ENCODE data around the gene ABHD15.

The ABHD15 gene

DNA sequence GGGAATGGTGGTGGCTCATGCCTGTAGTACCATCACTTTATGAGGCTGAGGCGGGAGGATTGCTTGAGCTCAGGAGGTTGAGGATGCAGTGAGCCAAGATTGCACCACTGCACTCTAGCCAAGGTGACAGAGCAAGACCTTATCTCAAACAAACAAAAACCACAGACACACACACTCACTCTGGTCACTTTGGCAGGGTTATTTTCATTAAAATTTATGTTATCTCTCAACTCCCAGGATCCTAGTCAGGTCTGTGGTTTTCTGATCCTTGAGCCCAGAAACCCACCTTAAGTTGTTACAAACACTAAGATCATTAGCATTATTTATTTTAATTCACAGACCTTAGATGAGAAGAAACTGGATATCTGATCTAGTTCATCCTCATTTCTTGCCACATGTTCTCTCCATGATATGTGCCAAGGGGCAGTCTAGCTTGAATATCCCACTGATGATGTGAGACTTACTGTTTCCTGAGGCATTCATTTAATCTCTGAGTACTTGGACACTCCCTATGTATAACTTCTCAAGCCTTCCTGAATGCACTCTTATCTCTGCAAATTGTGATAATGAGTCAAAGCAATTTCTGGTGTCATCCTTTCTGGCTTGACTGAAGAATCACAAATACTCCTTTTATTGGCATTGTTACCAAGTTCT lies 9.6 kb downstream of the ABHD15 start:
- Histone ChIP-seq H4K12ac (ENCODE audit: low read depth, low read length) (no peak overlapping the region), H3K9me3 (ENCODE audit: insufficient read depth, low read depth, low read length) (no peaks in the 10 kb centered on the region), H3K4me2 (ENCODE audit: low read length) (no peak overlapping the region), H2BK12ac (ENCODE audit: low read length) (no peak overlapping the region), H3K23ac (ENCODE audit: low read length) (no peak overlapping the region), H3K4ac (ENCODE audit: low read depth, low read length) (no peak overlapping the region), H3K9ac (ENCODE audit: low read length) (no peak overlapping the region), H2AFZ (ENCODE audit: insufficient read depth, low read length, poor library complexity) (no peak overlapping the region), H3K18ac (ENCODE audit: low read length) (no peak overlapping the region), H3K36me3 (ENCODE audit: control insufficient read depth in 1 of 2, insufficient read depth in 2 of 2, low read length in 2 of 2) (no peaks in the 10 kb centered on the region), H2BK5ac (ENCODE audit: low read depth, low read length, poor library complexity) (no peak overlapping the region), H3K14ac (ENCODE audit: low read length) (no peak overlapping the region), H4K91ac (ENCODE audit: low read depth, low read length) (no peak overlapping the region), H3K79me1 (ENCODE audit: low read length) (no peaks in the 10 kb centered on the region), H3K4me1 (ENCODE audit: control insufficient read depth in 1 of 2, insufficient read depth in 2 of 2, low read length in 2 of 2) (no peaks in the 10 kb centered on the region), H2AK5ac (ENCODE audit: low read length) (no peak overlapping the region), H3K4me3 (ENCODE audit: low read depth, low read length) (no peak overlapping the region), H3K79me2 (ENCODE audit: control insufficient read depth, insufficient read depth, low read length, poor library complexity) (no peaks in the 10 kb centered on the region), H3K27ac (ENCODE audit: low read depth, low read length) (no peak overlapping the region), H3K27me3 (ENCODE audit: insufficient read depth, low read length) (no peaks in the 10 kb centered on the region), H2BK120ac (ENCODE audit: insufficient read depth, low read length, poor library complexity) (no peak overlapping the region), H4K8ac (ENCODE audit: low read depth, low read length) (no peak overlapping the region)
- peak; percentile 52 to 66 for DNase-seq
- WGBS (ENCODE audit: extremely low coverage, insufficient coverage, insufficient read length) = no CpG with 5 or more reads among the region's 1 CpG

DNA sequence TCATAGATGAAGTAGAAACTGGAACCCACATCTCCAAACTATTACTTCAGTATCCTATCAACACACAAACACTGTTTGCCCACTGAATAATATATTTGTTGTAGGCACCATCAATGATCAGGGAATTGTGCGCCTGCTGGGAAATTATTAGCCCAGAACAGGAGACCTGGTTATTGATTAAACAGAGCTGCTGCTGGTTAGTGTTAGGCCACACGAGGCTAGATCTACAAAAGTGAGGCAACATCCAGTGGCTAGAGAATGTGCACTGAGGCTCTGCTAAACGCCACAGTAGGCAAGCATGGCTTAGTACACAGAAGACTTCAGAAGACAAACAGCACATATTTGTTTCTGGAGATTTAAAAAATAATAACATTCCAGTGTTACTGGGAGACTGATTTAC lies 11.0 kb downstream of the ABHD15 start:
- no peaks in the 10 kb centered on the region for H3K9me3 ChIP-seq (ENCODE audit: insufficient read depth, low read depth, low read length)
- no peak overlapping the region for H2AK5ac ChIP-seq (ENCODE audit: low read length)
- H3K9ac ChIP-seq (ENCODE audit: low read length) = no peak overlapping the region

DNA sequence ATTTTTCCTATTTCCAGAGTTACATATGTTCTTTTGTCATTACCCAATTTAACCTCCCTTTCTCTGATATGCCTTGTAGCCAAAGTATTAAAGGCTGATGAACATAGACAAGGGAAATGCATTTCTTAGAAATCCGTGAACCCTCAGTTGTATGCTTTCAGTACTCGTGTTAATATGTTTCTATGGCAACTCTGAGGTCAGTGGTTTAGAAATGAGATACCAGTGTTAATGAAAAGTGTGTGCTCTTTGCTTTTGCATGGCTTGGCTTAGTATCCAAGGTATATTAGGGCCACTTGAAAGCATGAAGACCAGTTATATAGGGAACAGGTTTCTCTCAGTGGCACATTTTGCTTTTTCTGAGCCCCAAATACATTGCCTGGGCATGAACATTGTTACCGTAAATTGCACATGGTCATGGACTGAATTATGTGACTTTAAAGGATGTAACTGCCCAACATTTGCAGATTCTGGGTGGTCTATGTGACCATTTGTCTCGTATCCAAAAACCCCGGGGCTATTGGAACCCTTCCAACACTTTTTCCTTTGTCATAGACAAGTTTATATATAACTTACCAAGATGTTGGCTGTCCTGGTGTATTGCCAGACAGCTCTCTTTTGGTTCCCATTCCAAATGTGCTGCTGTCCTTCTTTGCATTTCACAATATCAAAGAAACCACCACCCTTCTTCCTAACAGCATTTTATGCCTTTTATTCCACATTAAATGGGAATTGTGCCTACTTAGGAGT lies 17.5 kb downstream of the ABHD15 start:
- Histone ChIP-seq H2AK5ac (ENCODE audit: low read length) (no peak overlapping the region), H3K36me3 (ENCODE audit: control insufficient read depth in 1 of 2, insufficient read depth in 2 of 2, low read length in 2 of 2) (no peaks in the 10 kb centered on the region), H3K4me2 (ENCODE audit: low read length) (no peak overlapping the region), H4K91ac (ENCODE audit: low read depth, low read length) (no peak overlapping the region), H3K9me3 (ENCODE audit: insufficient read depth, low read depth, low read length) (no peaks in the 10 kb centered on the region), H3K23ac (ENCODE audit: low read length) (no peak overlapping the region), H2BK5ac (ENCODE audit: low read depth, low read length, poor library complexity) (no peak overlapping the region), H3K27me3 (ENCODE audit: insufficient read depth, low read length) (no peaks in the 10 kb centered on the region), H3K18ac (ENCODE audit: low read length) (no peak overlapping the region), H2BK120ac (ENCODE audit: insufficient read depth, low read length, poor library complexity) (no peak overlapping the region), H4K12ac (ENCODE audit: low read depth, low read length) (no peak overlapping the region), H3K9ac (ENCODE audit: low read length) (no peak overlapping the region), H3K27ac (ENCODE audit: low read depth, low read length) (no peak overlapping the region), H3K4me1 (ENCODE audit: control insufficient read depth in 1 of 2, insufficient read depth in 2 of 2, low read length in 2 of 2) (no peaks in the 10 kb centered on the region), H2AFZ (ENCODE audit: insufficient read depth, low read length, poor library complexity) (no peak overlapping the region), H3K79me1 (ENCODE audit: low read length) (no peaks in the 10 kb centered on the region), H3K14ac (ENCODE audit: low read length) (no peak overlapping the region), H2BK12ac (ENCODE audit: low read length) (no peak overlapping the region), H3K4me3 (ENCODE audit: low read depth, low read length) (no peak overlapping the region), H3K79me2 (ENCODE audit: control insufficient read depth, insufficient read depth, low read length, poor library complexity) (no peaks in the 10 kb centered on the region), H3K4ac (ENCODE audit: low read depth, low read length) (no peak overlapping the region), H4K8ac (ENCODE audit: low read depth, low read length) (no peak overlapping the region)
- no CpG with 5 or more reads among the region's 5 CpGs for WGBS (ENCODE audit: extremely low coverage, insufficient coverage, insufficient read length)
- DNase-seq = no peak

More for the DNA sequence above, 11.0 kb downstream of the ABHD15 start:
- Histone ChIP-seq H3K79me2 (ENCODE audit: control insufficient read depth, insufficient read depth, low read length, poor library complexity) (no peaks in the 10 kb centered on the region), H3K4me1 (ENCODE audit: control insufficient read depth in 1 of 2, insufficient read depth in 2 of 2, low read length in 2 of 2) (no peaks in the 10 kb centered on the region), H4K91ac (ENCODE audit: low read depth, low read length) (no peak overlapping the region), H3K79me1 (ENCODE audit: low read length) (no peaks in the 10 kb centered on the region), H3K4ac (ENCODE audit: low read depth, low read length) (no peak overlapping the region), H3K4me2 (ENCODE audit: low read length) (no peak overlapping the region), H3K14ac (ENCODE audit: low read length) (no peak overlapping the region), H3K27me3 (ENCODE audit: insufficient read depth, low read length) (no peaks in the 10 kb centered on the region), H4K8ac (ENCODE audit: low read depth, low read length) (no peak overlapping the region), H3K36me3 (ENCODE audit: control insufficient read depth in 1 of 2, insufficient read depth in 2 of 2, low read length in 2 of 2) (no peaks in the 10 kb centered on the region), H2BK120ac (ENCODE audit: insufficient read depth, low read length, poor library complexity) (no peak overlapping the region), H4K12ac (ENCODE audit: low read depth, low read length) (no peak overlapping the region), H3K27ac (ENCODE audit: low read depth, low read length) (no peak overlapping the region), H2AFZ (ENCODE audit: insufficient read depth, low read length, poor library complexity) (no peak overlapping the region), H3K18ac (ENCODE audit: low read length) (no peak overlapping the region), H3K4me3 (ENCODE audit: low read depth, low read length) (no peak overlapping the region), H2BK12ac (ENCODE audit: low read length) (no peak overlapping the region), H3K23ac (ENCODE audit: low read length) (no peak overlapping the region), H2BK5ac (ENCODE audit: low read depth, low read length, poor library complexity) (no peak overlapping the region)
- WGBS (ENCODE audit: extremely low coverage, insufficient coverage, insufficient read length) = no CpG with 5 or more reads among the region's 3 CpGs
- no peak for DNase-seq

DNA sequence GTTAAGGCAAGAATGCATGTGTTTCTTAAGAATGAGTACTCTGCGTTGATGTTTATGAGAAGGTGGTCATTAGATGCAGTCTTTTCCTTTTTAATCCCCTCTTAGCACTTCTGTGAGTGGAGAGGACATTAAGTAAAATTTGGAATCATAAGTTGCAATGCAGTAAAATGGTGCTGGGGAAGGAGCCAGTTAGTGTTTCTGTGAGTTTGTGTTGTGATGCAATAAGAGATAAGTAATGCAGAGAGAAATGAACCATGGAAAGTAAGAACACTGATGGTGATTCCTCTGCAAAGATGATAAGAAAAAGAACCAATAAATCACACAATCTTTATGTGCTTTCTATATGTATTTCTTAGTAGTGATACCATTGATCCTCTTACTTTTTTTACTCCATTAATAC lies 20.0 kb downstream of the ABHD15 start:
- no peak for DNase-seq
- H3K4me3 ChIP-seq (ENCODE audit: low read depth, low read length) = no peak overlapping the region
- H4K91ac ChIP-seq (ENCODE audit: low read depth, low read length) = no peak overlapping the region
- no peak overlapping the region for H3K4me2 ChIP-seq (ENCODE audit: low read length)
- no peak overlapping the region for H2AFZ ChIP-seq (ENCODE audit: insufficient read depth, low read length, poor library complexity)
- no peak overlapping the region for H3K9ac ChIP-seq (ENCODE audit: low read length)
- H3K79me1 ChIP-seq (ENCODE audit: low read length) = no peaks in the 10 kb centered on the region
- H3K36me3 ChIP-seq (ENCODE audit: control insufficient read depth in 1 of 2, insufficient read depth in 2 of 2, low read length in 2 of 2) = peaks cover 7 to 11% of the 10 kb centered on the region in 2 experiments
- H3K27ac ChIP-seq (ENCODE audit: low read depth, low read length) = no peak overlapping the region
- H2BK120ac ChIP-seq (ENCODE audit: insufficient read depth, low read length, poor library complexity) = no peak overlapping the region
- H3K14ac ChIP-seq (ENCODE audit: low read length) = no peak overlapping the region
- H4K8ac ChIP-seq (ENCODE audit: low read depth, low read length) = no peak overlapping the region
- H3K4ac ChIP-seq (ENCODE audit: low read depth, low read length) = no peak overlapping the region
- H3K4me1 ChIP-seq (ENCODE audit: control insufficient read depth in 1 of 2, insufficient read depth in 2 of 2, low read length in 2 of 2) = no peaks in the 10 kb centered on the region
- no peak overlapping the region for H3K23ac ChIP-seq (ENCODE audit: low read length)
- no peak overlapping the region for H2BK12ac ChIP-seq (ENCODE audit: low read length)
- no peaks in the 10 kb centered on the region for H3K27me3 ChIP-seq (ENCODE audit: insufficient read depth, low read length)
- no peak overlapping the region for H2BK5ac ChIP-seq (ENCODE audit: low read depth, low read length, poor library complexity)
- no CpG with 5 or more reads among the region's 1 CpG for WGBS (ENCODE audit: extremely low coverage, insufficient coverage, insufficient read length)
- H4K12ac ChIP-seq (ENCODE audit: low read depth, low read length) = no peak overlapping the region
- H3K18ac ChIP-seq (ENCODE audit: low read length) = no peak overlapping the region
- no peaks in the 10 kb centered on the region for H3K9me3 ChIP-seq (ENCODE audit: insufficient read depth, low read depth, low read length)
- no peak overlapping the region for H2AK5ac ChIP-seq (ENCODE audit: low read length)
- H3K79me2 ChIP-seq (ENCODE audit: control insufficient read depth, insufficient read depth, low read length, poor library complexity) = no peaks in the 10 kb centered on the region
